HCT116 (cell line): Measurements from ENCODE around the gene MT4.

Source experiments
- EZH2 ChIP-seq: fragments of 200-600 bp; sonication (generic); IDR thresholded peaks from 2 replicates; pipeline ENCODE4 v1.6.1; 2017; ENCODE audit warnings: antibody characterized with exemption, mixed run types
- EZH2phosphoT487 ChIP-seq: fragments of 200-600 bp; IDR thresholded peaks from 2 replicates; pipeline ENCODE4 v1.6.1; 2018; ENCODE audit warnings: antibody characterized with exemption, borderline replicate concordance
- FOSL1 ChIP-seq: IDR thresholded peaks from 2 replicates; pipeline ENCODE4 v1.6.1; 2012; ENCODE audit warnings: low read depth
- JUND ChIP-seq: IDR thresholded peaks from 2 replicates; pipeline ENCODE4 v1.6.1; 2012
- POLR2A ChIP-seq: IDR thresholded peaks from 2 replicates; pipeline ENCODE4 v1.7.0; 2011; ENCODE audit warnings: borderline replicate concordance; ENCODE audit not compliant: insufficient read depth, insufficient read length; ENCODE audit errors: extremely low read depth
- POLR2AphosphoS5 ChIP-seq: IDR thresholded peaks from 2 replicates; pipeline ENCODE4 v1.6.1; 2011; ENCODE audit warnings: mild to moderate bottlenecking, low read depth, low read length, moderate library complexity
- RAD21 ChIP-seq: IDR thresholded peaks from 2 replicates; pipeline ENCODE4 v1.6.1; 2012; ENCODE audit warnings: low read depth, mild to moderate bottlenecking
- ZNF274 ChIP-seq: fragments of 200-500 bp; sonication (Bioruptor generic); IDR thresholded peaks from 2 replicates; pipeline ENCODE4 v1.6.1; 2014; ENCODE audit warnings: mild to moderate bottlenecking, low read depth, low read length, inconsistent platforms
- TF ChIP-seq, protein P1 (sequence below), 3 experiments: fragments of 200-600 bp in 1 of 3; sonication (generic) in 1 of 3; IDR thresholded peaks in 2 of 3; conservative IDR thresholded peaks in 1 of 3; 2 replicates each; pipeline ENCODE4 v1.5.1; 2012 to 2017; ENCODE audit warnings: low read depth in 2 of 3, low read length in 2 of 3, antibody characterized with exemption in 1 of 3, borderline replicate concordance in 1 of 3, control low read depth in 1 of 3, mild to moderate bottlenecking in 1 of 3, mixed read lengths in 1 of 3, mixed run types in 1 of 3, moderate library complexity in 1 of 3; ENCODE audit not compliant: insufficient read depth in 1 of 3
- TF ChIP-seq, protein P2 (sequence below): IDR thresholded peaks from 2 replicates; pipeline ENCODE4 v1.6.1; 2011; ENCODE audit warnings: mild to moderate bottlenecking, low read length, moderate library complexity; ENCODE audit not compliant: insufficient replicate concordance; ENCODE audit errors: extremely low read depth
- TF ChIP-seq, protein P3 (sequence below): IDR thresholded peaks from 2 replicates; pipeline ENCODE4 v1.6.1; 2012; ENCODE audit warnings: low read depth

DNA sequence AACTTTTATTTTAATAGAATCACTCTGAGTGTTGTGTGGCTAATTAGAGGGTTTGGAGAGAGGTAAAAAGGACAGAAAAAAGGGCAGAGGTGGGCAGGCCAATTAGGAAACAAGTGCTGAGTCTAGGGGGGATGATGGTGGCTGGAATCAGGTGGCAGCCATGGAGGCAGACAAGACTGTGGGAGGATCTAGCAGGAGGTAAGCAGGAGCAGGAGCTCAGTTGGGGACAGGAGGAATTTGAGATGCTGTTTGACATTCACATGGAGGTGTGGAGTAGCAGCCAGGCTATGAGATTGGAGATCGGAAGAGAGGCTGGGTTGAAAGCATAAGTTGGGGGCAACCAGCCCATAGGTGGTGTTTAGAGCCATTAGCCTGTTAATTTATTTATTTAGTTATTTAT is 3.7 kb upstream of the MT4 start:
- TF ChIP-seq, protein P1, sequence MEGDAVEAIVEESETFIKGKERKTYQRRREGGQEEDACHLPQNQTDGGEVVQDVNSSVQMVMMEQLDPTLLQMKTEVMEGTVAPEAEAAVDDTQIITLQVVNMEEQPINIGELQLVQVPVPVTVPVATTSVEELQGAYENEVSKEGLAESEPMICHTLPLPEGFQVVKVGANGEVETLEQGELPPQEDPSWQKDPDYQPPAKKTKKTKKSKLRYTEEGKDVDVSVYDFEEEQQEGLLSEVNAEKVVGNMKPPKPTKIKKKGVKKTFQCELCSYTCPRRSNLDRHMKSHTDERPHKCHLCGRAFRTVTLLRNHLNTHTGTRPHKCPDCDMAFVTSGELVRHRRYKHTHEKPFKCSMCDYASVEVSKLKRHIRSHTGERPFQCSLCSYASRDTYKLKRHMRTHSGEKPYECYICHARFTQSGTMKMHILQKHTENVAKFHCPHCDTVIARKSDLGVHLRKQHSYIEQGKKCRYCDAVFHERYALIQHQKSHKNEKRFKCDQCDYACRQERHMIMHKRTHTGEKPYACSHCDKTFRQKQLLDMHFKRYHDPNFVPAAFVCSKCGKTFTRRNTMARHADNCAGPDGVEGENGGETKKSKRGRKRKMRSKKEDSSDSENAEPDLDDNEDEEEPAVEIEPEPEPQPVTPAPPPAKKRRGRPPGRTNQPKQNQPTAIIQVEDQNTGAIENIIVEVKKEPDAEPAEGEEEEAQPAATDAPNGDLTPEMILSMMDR (IDR thresholded peaks at IDR 0.05 in 2 of 3, conservative IDR thresholded peaks at IDR 0.05 in 1 of 3; ENCODE audit: borderline replicate concordance in 1 of 3, insufficient read depth in 1 of 3, low read depth in 2 of 3, low read length in 2 of 3): no peak
- no peak for TF ChIP-seq RAD21
- no peak for TF ChIP-seq POLR2A
- TF ChIP-seq POLR2AphosphoS5: no peak
- TF ChIP-seq EZH2: no peak
- TF ChIP-seq FOSL1: no peak
- no peak for TF ChIP-seq ZNF274
- TF ChIP-seq, protein P2, sequence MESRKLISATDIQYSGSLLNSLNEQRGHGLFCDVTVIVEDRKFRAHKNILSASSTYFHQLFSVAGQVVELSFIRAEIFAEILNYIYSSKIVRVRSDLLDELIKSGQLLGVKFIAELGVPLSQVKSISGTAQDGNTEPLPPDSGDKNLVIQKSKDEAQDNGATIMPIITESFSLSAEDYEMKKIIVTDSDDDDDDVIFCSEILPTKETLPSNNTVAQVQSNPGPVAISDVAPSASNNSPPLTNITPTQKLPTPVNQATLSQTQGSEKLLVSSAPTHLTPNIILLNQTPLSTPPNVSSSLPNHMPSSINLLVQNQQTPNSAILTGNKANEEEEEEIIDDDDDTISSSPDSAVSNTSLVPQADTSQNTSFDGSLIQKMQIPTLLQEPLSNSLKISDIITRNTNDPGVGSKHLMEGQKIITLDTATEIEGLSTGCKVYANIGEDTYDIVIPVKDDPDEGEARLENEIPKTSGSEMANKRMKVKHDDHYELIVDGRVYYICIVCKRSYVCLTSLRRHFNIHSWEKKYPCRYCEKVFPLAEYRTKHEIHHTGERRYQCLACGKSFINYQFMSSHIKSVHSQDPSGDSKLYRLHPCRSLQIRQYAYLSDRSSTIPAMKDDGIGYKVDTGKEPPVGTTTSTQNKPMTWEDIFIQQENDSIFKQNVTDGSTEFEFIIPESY: no peak
- no peak for TF ChIP-seq EZH2phosphoT487
- TF ChIP-seq, protein P3, sequence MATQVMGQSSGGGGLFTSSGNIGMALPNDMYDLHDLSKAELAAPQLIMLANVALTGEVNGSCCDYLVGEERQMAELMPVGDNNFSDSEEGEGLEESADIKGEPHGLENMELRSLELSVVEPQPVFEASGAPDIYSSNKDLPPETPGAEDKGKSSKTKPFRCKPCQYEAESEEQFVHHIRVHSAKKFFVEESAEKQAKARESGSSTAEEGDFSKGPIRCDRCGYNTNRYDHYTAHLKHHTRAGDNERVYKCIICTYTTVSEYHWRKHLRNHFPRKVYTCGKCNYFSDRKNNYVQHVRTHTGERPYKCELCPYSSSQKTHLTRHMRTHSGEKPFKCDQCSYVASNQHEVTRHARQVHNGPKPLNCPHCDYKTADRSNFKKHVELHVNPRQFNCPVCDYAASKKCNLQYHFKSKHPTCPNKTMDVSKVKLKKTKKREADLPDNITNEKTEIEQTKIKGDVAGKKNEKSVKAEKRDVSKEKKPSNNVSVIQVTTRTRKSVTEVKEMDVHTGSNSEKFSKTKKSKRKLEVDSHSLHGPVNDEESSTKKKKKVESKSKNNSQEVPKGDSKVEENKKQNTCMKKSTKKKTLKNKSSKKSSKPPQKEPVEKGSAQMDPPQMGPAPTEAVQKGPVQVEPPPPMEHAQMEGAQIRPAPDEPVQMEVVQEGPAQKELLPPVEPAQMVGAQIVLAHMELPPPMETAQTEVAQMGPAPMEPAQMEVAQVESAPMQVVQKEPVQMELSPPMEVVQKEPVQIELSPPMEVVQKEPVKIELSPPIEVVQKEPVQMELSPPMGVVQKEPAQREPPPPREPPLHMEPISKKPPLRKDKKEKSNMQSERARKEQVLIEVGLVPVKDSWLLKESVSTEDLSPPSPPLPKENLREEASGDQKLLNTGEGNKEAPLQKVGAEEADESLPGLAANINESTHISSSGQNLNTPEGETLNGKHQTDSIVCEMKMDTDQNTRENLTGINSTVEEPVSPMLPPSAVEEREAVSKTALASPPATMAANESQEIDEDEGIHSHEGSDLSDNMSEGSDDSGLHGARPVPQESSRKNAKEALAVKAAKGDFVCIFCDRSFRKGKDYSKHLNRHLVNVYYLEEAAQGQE: no peak
- no peak for TF ChIP-seq JUND
